MM.1S (cell line): ENCODE data around the gene AAR2.
A peak's percentile ranks its signal among the peaks of the same experiment; 100 is the strongest.

Source experiments
- CTCF ChIP-seq: fragments of 300-600 bp; sonication (generic); IDR thresholded peaks from 2 replicates; pipeline ENCODE4 v1.5.1; 2016; ENCODE audit warnings: antibody characterized with exemption, low read length, mixed read lengths
- EZH2 ChIP-seq: fragments of 300-600 bp; sonication (generic); optimal IDR thresholded peaks from 2 replicates; pipeline ENCODE3; 2017; ENCODE audit warnings: low read depth, mild to moderate bottlenecking, antibody characterized with exemption, low read length, mixed read lengths
- EZH2phosphoT487 ChIP-seq: fragments of 300-600 bp; sonication (generic); IDR thresholded peaks from 2 replicates; pipeline ENCODE4 v1.6.1; 2018; ENCODE audit warnings: antibody characterized with exemption, low read length

GRCh38 chr20:36214684-36215256 lies 21.5 kb upstream of the AAR2 start:
- TF ChIP-seq CTCF = peak; percentile 60
- no peak for TF ChIP-seq EZH2
- no peak for TF ChIP-seq EZH2phosphoT487
